ENCODE measurements around the gene SIRPG. TPM values are rescaled to one million over a fixed set of nuclear protein-coding genes. Genes with fewer than 3 reads are reported as not detected.
"Not testable (repeated sequence)": the region's sequence is repeated elsewhere in the genome, so short reads cannot be mapped to it uniquely, and the experiment has no call there.

SIRPG gene
- total RNA-seq (1 to 10 TPM in 1 of 9 donors, under 1 TPM in 1, not detected in 7; 0.54 to 2.3 TPM), polyA plus RNA-seq (not detected)
- long read RNA-seq, donor 1: 0 reads
- long read RNA-seq, donor 2: 0 reads
- long read RNA-seq, donor 3, partial matches to known transcripts: 0 of 1 reads
- long read RNA-seq, donor 3, other reads (novel, unspliced or antisense): 1 of 1 reads

- intact Hi-C loops (cut with DNase I): no loop called here
- Histone ChIP-seq H3K27me3 (peaks cover 0 to 21% (median 0%) of the 10 kb centered on the region in 9 donors), H3K36me3 (no peaks in the 10 kb centered on the region), H3K9me3 (peaks cover 0 to 8% (median 0%) of the 10 kb centered on the region in 12 donors), H3K27ac (peak within 1 kb of the TSS in 1 of 12 donors; percentile 68), H3K4me1 (peaks cover 0 to 31% (median 0%) of the 10 kb centered on the region in 12 donors), H3K4me3 (peak within 1 kb of the TSS in 1 of 12 donors; percentile 34)
- DNase-seq (no peak), ATAC-seq (no peak)
- no peak for TF ChIP-seq CTCF (IDR thresholded peaks at IDR 0.05)
- TF ChIP-seq POLR2A (IDR thresholded peaks at IDR 0.05): no peak
- 61 to 69% (median 65%) methylated on average over 5 of the region's 5 CpGs for WGBS, 4 donors
Measured at GRCh38 chr20:1657556-1658334, at the start of gene SIRPG. Gene SIRPG (minus strand): TSS chr20:1657779. CDS start chr20:1657714, 65 bp downstream.

GRCh38 chr20:1706887-1707286 is 49.3 kb upstream of the SIRPG start:
- WGBS, 4 donors: 82 to 90% (median 88%) methylated on average over 13 of the region's 13 CpGs
- not testable (repeated sequence) for H3K27me3 ChIP-seq

GRCh38 chr20:1706079-1706478 is 48.5 kb upstream of the SIRPG start:
- no peak overlapping the region for H3K4me3 ChIP-seq
- WGBS, 4 donors: 56 to 66% (median 61%) methylated on average over 1 of the region's 1 CpG
- DNase-seq (no peak), ATAC-seq (no peak)
- H3K4me1 ChIP-seq: peaks cover 0 to 13% (median 0%) of the 10 kb centered on the region in 12 donors
- intact Hi-C loops (cut with DNase I): no loop called here
- H3K36me3 ChIP-seq: no peaks in the 10 kb centered on the region
- H3K27ac ChIP-seq: no peak overlapping the region
- H3K9me3 ChIP-seq: peaks cover 0 to 8% (median 0%) of the 10 kb centered on the region in 12 donors
- H3K27me3 ChIP-seq: peaks cover 0 to 15% (median 0%) of the 10 kb centered on the region in 9 donors
- no peak for TF ChIP-seq POLR2A (IDR thresholded peaks at IDR 0.05)
- TF ChIP-seq CTCF (IDR thresholded peaks at IDR 0.05): no peak

More at GRCh38 chr20:1706887-1707286, 49.3 kb upstream of the SIRPG start:
- intact Hi-C loops (cut with DNase I); DNase-seq; H3K4me3 ChIP-seq; H3K27ac ChIP-seq; H3K9me3 ChIP-seq; H3K36me3 ChIP-seq; ATAC-seq: not testable (repeated sequence)
- H3K4me1 ChIP-seq: peaks cover 0 to 13% (median 0%) of the 10 kb centered on the region in 12 donors

GRCh38 chr20:1702855-1703254 is 45.3 kb upstream of the SIRPG start:
- Histone ChIP-seq H3K4me1 (peaks cover 0 to 12% (median 0%) of the 10 kb centered on the region in 12 donors), H3K27me3 (peaks cover 0 to 7% (median 0%) of the 10 kb centered on the region in 9 donors), H3K4me3 (no peak overlapping the region), H3K9me3 (no peaks in the 10 kb centered on the region), H3K36me3 (no peaks in the 10 kb centered on the region), H3K27ac (no peak overlapping the region)
- ATAC-seq (no peak), DNase-seq (no peak)
- intact Hi-C loops (cut with DNase I): no loop called here
- TF ChIP-seq CTCF (IDR thresholded peaks at IDR 0.05): no peak
- TF ChIP-seq POLR2A (IDR thresholded peaks at IDR 0.05): no peak
- WGBS, 4 donors: 59 to 84% (median 71%) methylated on average over 2 of the region's 2 CpGs

Measured in heart left ventricle (tissue), 16 donors.